Stimulated activated CD8-positive, alpha-beta memory T cell treated with anti-CD3 and anti-CD28 coated beads, Interleukin-7, amount 100 ng/mL, for 4 hours (primary cell): ENCODE measurements around the gene UTP25.
"Not testable (repeated sequence)": the region's sequence is repeated elsewhere in the genome, so short reads cannot be mapped to it uniquely, and the experiment has no call there.

Experiments
- DNase-seq, 2 donors: peaks; one replicate each; pipeline ENCODE4 v3.0.0-alpha.2; 2020; ENCODE audit warnings: low read depth in 2 of 2

The UTP25 gene, protein sequence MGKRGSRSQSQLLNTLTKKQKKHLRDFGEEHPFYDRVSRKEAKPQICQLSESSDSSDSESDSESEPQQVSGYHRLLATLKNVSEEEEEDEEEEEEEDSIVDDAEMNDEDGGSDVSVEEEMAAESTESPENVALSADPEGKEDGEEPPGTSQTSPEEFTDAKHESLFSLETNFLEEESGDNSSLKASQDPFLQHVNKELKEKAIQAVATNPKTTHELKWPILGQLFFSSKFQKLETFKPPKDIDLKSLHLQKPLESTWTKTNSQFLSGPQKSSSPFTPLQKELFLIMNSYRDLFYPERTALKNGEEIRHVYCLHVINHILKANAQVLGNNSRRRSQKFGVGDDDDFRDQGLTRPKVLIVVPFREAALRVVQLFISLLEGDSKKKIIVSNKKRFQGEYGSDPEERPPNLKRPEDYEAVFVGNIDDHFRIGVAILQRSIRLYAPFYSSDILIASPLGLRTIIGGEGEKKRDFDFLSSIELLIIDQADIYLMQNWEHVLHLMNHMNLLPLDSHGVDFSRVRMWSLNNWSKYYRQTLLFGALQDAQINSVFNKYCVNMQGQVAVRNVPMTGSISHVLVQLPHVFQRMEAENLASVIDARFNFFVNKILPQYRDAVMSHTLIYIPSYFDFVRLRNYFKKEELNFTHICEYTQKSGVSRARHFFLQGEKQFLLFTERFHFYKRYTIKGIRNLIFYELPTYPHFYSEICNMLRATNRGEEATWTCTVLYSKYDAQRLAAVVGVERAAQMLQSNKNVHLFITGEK

DNA sequence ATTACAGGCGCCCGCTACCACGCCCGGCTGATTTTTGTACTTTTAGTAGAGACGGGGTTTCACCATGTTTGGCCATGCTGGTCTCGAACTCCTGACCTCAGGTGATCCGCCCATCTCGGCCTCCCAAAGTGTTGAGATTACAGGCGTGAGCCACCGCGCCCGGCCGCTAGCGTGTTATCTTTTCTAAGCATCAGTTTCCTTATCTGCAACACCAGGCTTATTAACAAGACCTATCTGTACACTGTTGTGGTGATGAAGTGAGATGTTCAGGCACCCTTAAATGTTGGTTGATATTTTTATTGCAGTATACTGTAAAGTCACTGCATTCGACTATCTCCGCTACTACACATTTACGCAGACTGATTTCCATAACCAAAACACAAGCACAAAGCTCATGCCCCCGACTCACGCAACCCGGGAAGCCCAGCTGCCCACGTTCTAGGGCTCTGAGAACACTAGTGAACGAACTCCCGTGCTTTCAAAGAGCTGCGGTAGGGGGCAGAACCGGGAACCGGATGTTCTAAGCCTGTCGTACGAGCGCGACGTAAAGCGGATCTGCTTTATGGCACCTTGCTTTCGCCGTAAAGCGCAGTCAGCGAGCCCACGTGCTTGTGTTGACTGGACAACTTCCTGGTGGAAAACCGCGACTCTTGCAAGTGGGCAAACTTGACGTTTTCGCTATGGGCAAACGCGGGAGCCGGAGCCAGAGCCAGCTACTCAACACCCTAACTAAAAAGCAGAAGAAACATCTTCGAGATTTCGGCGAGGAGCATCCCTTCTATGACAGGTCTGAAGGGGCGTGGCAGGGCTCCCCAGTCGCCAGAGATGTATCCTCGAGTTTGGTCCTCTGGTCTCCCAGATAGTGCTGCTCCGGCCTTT is at the start of gene UTP25:
UTP25 (plus strand) TSS at position 589 of the 879 bp plus-strand sequence; CDS start at position 681, 92 bp downstream.
- DNase-seq, result peak; percentile 86 to 89

DNA sequence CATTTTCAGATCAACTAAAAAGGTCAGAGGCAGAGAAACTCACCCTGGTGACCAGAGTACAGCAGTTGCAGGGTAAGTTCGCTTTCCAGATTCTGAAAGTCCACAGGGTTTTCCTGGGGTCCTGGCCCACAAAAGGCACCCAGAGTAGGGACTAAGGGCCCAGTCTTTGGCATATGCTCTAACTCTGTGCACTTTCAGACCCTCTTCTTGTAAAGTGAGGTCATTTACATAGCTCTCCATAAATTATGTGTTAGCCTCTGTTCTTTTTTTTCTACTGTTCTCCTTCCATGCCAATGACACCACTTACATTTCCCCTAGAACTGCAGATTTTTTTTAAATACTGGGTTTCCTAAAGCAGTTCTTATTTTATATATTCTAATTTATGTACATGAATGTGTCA is 49.7 kb upstream of the UTP25 start:
- DNase-seq, result no peak

DNA sequence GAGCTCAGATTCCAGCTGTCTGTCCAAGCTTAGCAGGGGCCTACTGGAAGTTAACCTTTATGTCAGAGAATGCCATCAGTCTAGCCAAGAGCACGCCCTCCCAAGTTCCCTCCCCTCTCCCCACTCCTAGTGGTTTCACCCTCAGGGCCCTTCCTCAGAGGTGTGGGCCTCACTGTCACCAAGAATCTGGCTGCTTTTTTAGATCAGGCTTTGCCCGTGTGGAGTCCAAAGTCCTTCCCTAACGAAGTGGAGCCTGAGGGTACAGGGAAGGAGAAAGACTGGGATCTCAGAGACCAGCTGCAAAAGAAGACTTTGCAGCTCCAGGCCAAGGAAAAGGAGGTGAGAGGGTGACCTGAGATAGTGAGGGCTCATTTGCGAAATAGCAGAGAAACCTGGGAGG is 47.5 kb upstream of the UTP25 start:
- DNase-seq, result no peak

DNA sequence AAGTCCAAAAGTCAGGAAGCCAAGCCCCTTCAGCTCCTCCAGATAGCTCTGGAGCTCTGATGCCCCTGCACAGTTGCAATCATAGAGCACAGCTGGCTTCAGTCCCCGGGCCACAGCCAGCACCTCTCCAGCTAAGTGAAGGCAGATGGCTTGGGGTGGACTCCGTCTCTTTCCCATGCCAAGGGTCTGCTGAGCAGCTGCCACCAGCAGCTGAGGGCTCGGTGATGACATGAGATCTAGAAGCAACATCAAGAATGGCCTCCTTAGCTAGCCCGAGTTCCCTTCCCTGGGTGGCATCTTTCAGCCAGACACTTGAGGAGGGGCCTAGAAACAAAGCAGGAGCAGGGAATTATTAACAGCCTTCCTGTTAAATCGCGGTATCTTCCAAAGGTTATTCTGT is 44.4 kb upstream of the UTP25 start:
- DNase-seq, result no peak

DNA sequence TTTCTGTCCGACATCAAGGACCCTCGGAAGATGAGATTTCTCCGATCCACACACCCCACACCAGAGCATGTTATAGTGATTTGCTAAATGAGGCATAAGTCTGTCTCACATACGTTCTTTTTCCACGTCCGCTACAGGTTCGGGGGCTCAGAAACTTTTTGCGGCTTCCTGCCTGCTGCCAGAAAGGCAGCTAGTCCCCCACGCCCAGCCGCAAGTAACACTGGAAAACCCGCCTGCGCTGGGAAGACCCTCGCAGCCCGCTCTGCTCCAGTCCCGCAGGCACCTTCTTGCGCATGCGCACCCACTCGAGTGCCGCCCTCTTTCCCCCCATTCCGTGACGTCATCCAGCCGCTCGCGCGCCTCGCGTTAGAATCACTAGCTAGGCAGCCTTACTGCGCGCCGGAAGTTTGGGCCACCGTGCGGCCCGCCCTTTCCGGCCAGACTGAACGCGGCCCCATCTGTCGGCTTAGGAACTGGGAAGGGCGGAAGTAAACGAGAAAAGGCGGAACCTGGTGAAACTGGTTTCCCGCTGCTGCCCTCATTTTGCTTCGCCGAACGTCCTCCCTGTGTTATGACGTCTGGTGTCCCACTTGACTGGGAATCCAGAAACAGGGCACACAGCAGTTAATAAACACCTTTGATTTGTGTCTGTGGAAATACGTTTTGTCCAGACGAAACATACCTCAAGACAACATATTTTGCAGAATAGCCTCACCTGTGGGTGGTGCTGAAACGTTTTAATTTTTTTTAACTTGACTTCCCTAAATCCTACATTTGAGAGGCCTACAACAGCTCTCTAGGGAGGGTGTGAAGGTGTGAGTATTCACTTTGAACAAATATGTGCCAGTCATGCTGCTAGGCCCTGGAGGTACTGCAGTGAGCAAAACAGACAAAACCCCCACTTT is 43.3 kb upstream of the UTP25 start, which contains the start of gene C1orf74:
C1orf74 (minus strand) TSS at position 295 of the 905 bp plus-strand sequence. CDS start 925 bp downstream, outside the sequence.
- peak; percentile 99 for DNase-seq

DNA sequence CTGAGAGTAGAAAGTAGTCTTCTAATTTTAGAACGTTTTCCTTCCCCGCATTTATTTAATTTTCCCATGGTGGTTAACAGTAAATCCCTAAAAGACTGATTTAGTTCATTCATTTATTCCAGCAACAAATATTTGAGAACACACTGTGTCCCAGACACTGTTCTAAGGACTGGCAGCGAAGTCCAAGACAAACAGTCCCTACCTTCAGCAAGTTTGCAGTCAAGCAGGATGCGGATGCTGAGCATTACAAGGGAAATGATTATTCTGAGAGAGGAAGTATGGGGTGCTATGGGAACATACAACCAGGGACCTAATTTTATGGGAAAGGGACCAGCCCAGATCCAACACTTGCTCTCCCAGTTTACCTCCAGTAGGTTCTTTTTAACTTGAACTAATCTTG is 42.2 kb upstream of the UTP25 start:
- DNase-seq, result no peak

DNA sequence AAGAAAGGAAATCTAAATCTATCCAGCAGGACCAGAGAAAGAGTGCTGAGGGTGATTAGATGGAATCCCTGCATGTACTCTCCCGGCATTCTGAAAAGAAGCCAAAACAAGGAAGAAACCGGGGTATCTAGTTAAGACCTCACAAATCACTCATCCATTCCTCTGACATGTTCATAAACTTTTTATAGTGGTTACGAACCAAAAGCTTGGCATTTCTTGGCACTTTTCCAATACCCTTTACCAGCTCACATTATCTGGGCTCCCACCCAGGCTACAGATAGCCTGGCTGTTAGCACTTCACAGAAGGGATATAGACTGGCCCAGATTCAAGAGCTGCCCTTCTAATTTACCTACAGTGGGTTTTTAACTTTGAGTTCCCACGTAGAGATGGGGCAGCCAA is 41.6 kb upstream of the UTP25 start:
- DNase-seq, result no peak

DNA sequence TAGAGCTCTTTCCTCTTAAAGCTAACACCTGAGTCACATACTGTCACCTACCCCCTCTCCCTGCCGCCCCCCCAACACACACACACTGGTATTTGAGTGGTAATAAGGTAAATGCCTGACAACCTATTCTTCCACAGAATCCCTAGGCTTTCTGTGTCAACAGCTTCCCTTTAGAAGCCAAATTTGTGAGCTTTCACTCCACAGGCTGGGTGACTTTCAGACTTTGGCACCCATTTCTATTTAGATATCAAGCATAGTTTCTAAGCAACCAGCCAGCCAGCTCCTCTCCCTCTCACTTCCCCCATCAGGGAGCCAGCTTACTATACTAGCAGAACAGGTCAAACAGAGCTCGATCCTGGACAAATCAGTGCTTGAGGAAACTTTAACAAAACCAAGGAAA is 40.2 kb upstream of the UTP25 start:
- DNase-seq, result no peak

DNA sequence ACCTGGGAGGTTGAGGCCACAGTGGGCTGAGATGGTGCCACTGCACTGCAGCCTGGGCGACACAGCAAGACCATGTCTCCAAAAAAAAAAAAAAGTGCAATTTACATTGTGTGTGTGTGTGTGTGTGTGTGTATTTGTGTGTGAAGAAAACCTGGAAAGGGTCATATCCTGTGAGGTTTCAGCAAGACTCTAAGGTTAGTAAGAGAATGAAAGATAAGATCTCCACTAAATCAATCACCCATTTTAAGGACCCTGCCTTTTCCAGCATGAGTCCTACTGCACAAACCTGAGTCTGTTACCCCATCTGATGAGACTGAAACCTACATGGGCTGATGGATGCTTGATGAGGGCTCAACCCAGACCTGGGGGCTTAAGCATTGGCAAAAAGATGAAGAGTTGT is 38.5 kb upstream of the UTP25 start:
- DNase-seq, result no peak

DNA sequence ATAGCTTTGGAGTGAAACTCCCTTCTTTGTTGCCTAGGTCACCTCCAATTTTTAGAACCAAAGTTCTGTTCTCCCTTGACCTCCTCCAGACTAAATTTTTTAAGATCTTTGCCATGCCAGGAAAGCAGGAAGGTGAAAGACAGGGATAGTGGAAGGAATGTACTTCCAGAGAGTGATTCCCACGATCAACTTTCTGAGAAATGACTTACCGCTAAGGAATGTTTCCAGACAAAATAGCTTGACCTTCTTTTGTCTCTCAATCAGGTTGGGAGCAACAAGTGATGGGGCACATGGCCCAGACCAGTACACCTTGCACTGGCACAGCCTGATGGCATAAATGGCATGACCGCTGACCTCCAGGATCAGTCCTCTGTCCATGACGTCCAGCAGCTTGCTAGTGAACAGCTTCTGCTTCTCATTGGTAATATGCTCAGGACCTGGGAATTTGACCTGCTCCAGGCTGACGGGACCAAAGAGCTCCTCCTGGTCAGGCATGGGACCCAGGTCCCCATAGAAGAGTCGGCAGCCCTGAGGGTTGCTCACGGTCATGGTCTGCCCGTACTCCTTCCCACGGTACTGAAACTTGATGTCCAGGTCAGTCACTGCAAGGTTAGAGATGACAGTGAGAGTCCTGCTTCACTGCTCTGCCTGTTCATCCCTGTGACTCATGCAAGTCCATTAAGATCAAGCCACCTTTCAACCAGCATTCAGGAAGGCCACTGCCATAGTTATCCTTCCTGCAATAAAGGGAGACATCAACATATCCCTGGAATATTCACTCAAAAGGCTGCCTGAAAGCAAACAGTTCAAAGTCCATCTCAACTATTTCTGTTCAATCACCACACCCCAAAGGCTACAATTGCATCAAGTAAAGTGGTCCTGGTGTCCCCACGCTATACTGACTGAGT is 37.2 kb upstream of the UTP25 start:
- DNase-seq, result no peak

DNA sequence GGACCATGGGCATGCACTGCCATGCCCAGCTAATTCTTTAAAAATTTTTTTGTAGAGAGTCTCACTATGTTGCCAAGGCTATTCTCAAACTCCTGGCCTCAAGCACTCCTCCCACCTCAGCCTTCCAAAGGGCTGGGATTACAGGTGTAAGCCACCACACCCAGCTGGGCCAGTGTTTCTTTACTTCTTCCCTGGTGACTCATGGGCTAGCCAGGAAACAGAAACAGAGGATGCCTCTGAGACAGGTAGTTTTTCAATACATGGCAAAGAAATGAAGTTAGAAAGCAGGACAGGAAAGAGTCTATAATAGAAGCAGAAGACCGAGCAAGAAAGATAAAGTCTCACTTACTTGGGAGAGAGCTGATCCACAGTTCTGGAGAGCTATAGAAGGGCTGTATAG is 35.9 kb upstream of the UTP25 start:
- DNase-seq, result no peak

DNA sequence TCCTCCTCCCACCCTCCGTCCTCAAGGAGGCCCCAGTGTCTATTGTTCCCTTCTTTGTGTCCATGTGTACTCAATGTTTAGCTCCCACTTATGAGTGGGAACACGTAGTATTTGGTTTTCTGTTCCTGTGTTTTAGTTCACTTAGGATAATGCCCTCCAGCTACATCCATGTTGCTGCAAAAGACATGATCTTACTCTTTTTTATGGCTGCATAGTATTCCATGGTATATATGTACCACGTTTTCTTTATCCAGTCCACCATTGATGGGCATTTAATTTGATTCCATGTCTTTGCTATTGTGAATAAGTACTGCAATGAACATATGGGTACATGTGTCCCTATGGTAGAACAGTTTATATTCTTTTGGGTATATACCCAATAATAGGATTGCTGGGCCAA is 34.1 kb upstream of the UTP25 start:
- not testable (repeated sequence) for DNase-seq

DNA sequence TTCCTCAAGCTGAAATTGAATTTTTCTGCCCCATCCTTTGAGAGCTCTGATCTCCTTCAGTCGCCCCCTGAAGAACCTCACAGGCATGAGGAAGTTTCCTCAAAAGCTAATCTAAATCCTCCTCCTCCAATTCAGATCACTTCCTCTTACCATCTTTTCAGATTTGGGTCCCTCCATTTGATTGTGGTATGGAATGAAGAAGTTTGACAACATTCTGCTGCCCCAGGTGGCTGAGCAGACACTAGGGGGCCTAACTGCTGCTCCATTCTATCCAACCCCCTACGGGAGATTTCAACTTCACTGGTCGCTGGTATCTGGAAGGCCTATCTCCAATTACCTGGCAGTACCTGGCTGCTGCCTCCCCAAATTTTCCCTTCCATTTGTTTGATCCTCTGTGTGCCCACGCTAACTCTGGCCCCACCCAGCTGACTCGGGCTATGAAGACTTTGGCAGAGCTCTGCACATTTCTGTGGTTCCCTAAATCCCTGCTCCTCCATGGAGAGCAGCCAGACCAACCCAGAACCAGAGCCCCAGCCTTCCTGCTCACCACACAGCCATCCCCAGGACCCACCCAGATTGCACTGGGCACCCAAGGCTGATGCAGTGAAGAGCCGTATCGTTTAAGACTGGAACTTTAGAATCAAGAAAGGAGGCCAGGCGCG is 29.7 kb upstream of the UTP25 start:
- no peak for DNase-seq

DNA sequence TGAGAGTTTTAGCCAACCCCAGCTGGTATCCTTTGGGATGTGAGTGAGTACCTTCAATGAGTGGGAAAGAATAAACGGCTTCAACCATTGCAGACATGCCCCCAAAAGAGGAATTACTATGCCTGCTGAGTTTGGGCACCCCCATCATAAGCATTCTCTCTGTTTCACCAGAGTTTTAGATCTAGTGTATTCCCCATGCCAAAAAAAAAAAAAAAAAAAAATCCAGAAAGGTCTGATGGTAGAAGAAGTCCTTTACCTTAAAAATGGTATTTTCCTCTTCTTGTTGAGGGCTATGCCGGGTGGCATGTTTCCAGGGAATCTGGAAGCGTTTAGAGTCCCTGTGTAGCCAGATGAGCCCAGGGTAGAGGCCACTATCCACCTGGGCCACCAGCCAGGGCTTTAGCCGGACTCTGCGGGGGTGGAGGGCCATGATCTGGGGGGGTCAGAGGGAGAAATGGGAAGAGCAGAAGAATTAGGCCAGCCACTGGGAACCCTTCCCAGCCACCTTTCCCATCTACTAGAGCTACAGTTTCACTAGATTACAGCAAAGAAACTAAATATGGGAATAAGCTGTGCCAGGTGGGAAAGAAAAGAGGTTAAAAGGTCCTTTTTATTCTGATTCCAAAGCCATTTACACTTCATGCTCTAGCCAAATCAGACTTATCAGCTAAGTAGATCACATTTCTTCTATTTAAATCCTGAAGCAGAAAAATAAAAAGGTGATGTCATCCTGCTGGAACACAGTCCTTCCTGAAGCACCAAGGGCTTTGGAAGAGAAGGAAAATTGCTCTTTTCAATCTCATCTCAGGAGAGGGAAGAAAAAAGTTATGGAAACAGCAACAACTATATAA is 26.6 kb upstream of the UTP25 start:
- no peak for DNase-seq

DNA sequence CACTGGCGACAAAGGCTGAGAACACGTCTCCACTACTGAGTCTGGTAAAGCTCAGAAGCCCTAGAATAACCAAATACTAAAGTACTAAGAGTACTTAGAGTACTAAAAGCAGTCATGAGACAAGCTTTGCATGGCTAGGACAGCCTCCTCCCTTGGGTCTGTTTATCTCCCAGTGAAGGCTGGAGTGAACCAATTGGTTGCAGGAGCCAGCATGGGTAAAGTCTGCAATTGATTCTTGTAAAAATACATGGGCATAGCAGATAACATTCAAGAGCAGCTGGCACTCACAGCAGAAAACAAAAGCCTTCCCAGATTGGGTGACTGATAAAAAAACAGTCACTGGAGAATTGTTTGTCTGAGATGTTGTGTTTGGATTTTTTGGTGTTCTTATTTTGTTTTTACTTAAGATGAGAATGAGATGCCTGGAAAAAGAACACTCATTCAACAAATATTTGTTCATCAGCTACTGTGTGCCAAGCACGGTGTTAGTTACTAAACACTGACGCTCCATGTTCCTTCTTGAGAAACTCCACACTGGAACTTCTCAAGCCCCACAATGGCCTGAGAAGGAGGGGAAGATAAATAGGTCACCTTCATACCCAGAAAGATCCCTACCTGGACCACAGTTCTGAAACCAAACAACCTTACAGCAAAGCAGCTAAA is 25.5 kb upstream of the UTP25 start:
- no peak for DNase-seq

DNA sequence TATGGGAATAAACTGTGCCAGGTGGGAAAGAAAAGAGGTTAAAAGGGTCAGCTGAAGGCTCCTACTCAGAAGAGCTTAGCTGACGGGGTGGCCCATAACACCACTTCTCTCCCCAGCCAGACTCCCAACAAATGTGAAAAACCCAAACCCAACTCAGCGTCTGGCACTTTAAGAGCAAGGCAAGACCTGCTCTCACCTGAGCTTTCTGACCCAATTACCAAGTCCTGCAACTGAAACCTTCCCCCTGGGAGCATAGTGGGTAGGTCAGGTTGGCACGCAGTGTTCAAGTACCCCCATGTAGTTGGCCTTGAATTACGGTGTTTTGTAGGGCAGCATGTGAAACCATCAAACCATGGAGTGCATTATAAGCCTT is 25.0 kb upstream of the UTP25 start:
- no peak for DNase-seq

DNA sequence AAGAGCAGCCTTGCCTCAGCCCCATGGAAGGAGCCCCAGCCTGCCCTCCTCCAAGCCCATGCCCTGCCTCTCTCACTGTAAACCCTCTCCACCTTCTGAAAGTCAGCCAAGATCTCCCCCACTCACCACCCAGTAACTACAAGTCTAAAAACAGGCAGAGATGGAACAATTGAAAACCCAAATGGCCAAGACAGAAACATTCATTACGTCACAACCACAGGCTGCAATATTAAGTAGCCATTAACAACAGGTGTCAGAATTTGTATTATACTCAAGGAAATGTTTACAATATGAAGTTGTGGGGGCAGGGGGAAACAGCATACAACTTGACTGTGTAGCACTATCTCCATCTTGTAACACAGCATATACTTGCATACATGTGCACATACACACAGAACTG is 24.2 kb upstream of the UTP25 start:
- DNase-seq, result no peak

DNA sequence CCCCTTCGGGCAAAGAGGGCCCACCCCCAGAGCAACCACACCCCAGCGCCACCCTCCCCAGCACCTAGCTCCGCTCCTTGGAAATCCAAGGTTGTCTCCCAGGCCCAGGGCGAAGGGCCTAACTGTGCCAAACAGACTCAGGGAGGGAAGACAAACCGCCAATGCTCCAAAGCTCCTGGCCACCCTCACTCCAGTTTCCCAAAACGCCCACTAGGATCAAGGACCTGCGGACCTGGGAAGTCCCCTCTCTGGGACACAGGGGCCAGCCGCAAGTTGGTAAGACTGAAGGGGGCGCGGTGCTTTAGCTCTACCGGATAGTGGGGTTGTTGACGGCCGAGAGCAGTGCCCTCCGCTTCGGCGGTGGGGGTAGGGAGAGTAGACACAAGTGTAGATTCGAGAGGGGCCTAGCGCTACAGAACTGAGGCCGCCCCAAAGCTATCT is 22.4 kb upstream of the UTP25 start:
- no peak for DNase-seq
